Small intestine (tissue), 7 donors: Measurements from ENCODE around the gene LAMA2. TPM values are rescaled to one million over a fixed set of nuclear protein-coding genes. Genes with fewer than 3 reads are reported as not detected.

Experiments
- DNase-seq, 2 donors: peaks; one replicate each; pipeline versions ENCODE4 v3.0.0 to v3.0.0-alpha.2; 2013
- FAIRE-seq: peaks from 2 replicates; lab custom pipeline; 2012; peaks lifted over from hg19 to GRCh38; lab: Jason Lieb, UNC
- H3K27ac ChIP-seq, 3 donors: one replicate each; pipeline ENCODE4 v1.5.1; 2013; ENCODE audit warnings: low read length in 2 of 3, mild to moderate bottlenecking in 2 of 3, control low read depth in 1 of 3, inconsistent platforms in 1 of 3, low read depth in 1 of 3, moderate library complexity in 1 of 3
- H3K27me3 ChIP-seq, 3 donors: one replicate each; pipeline ENCODE4 v1.6.1; 2013; ENCODE audit warnings: low read length in 3 of 3, inconsistent platforms in 1 of 3; ENCODE audit not compliant: control insufficient read depth in 3 of 3, insufficient read depth in 3 of 3
- H3K36me3 ChIP-seq, 3 donors: one replicate each; pipeline ENCODE4 v1.6.1; 2013; ENCODE audit warnings: low read length in 3 of 3, inconsistent platforms in 1 of 3, low read depth in 1 of 3, mild to moderate bottlenecking in 1 of 3, moderate library complexity in 1 of 3; ENCODE audit not compliant: control insufficient read depth in 3 of 3, insufficient read depth in 2 of 3
- H3K4me1 ChIP-seq, 3 donors: one replicate each; pipeline ENCODE4 v1.6.1; 2013; ENCODE audit warnings: low read length in 2 of 3, inconsistent platforms in 1 of 3, low read depth in 1 of 3, mild to moderate bottlenecking in 1 of 3, moderate library complexity in 1 of 3; ENCODE audit not compliant: control insufficient read depth in 3 of 3, insufficient read depth in 2 of 3
- H3K4me3 ChIP-seq, 3 donors: one replicate each; pipeline ENCODE4 v1.5.1; 2013; ENCODE audit warnings: low read length in 3 of 3, control low read depth in 1 of 3, inconsistent platforms in 1 of 3, low read depth in 1 of 3, mild to moderate bottlenecking in 1 of 3, moderate library complexity in 1 of 3
- H3K9me3 ChIP-seq, 2 donors: one replicate each; pipeline ENCODE4 v1.6.1; 2013; ENCODE audit warnings: low read depth in 1 of 2, low read length in 1 of 2; ENCODE audit not compliant: control insufficient read depth in 2 of 2, insufficient read depth in 1 of 2
- WGBS, 3 donors: extraction: QIAGEN DNeasy Blood & Tissue Kit; methylation state at CpG; one replicate each; pipeline ENCODE4 v1.1.7; 2013; 5-methylcytosine and 5-hydroxymethylcytosine counted together
- polyA plus RNA-seq, 4 donors: library from polyadenylated mRNA; stranded (reverse) in 3 of 4; unstranded in 1 of 4; fragments of 200-250 nt in 3 of 4; fragments of 120-200 nt in 1 of 4; gene quantifications; one replicate each; pipeline versions ENCODE4 v1.2.1 to v1.2.3, GENCODE V29; 2013
- donor health status: healthy with polysubstance abuse.
- donor health status: control.
- donor health status: control.
- donor health status: Bipolar disorder and iron deficiency.
- donor health status: healthy.

Gene LAMA2
- polyA plus RNA-seq, 4 donors = 0.67 to 12.7 (median 1.1) TPM

DNA sequence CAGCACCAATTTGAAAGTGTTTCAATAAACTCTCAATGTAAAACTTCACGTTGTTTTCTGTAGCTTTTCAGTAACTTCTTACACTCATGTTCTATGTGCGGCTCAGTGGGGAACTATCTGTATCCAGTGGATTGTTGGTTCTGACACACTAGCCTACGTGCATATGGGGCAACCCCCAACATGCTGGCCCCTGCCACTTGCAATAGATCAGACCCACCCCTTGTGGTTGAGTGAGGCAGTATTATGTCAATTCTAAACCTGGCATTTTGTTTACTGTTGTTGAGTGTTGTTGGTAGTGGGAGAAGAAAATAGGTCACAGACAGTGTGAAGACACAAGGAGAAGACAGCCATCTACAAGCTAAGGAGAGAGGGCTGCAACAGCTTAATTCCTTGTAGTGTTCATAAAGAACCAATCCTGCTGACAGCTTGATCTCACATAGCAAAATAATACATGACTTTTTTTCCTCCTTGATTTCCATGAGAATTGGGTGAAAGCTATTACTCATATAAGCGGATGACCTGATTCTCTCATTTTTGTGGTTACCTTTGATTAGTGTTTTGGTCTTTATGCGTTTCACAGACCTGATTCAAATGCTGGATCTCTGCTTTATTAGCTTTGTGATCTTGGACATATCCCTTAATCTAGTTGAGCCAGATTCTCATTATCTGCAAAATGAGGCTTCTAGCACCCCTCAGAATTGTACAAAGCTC, 320.4 kb downstream of the LAMA2 start:
- Histone ChIP-seq H3K9me3 (no peaks in the 10 kb centered on the region), H3K27ac (no peak overlapping the region), H3K4me3 (no peak overlapping the region), H3K36me3 (no peaks in the 10 kb centered on the region), H3K27me3 (no peaks in the 10 kb centered on the region), H3K4me1 (no peaks in the 10 kb centered on the region)
- FAIRE-seq (no peak), DNase-seq (no peak)
- WGBS, 3 donors = 89 to 91% (median 90%) methylated on average over 5 of the region's 5 CpGs

DNA sequence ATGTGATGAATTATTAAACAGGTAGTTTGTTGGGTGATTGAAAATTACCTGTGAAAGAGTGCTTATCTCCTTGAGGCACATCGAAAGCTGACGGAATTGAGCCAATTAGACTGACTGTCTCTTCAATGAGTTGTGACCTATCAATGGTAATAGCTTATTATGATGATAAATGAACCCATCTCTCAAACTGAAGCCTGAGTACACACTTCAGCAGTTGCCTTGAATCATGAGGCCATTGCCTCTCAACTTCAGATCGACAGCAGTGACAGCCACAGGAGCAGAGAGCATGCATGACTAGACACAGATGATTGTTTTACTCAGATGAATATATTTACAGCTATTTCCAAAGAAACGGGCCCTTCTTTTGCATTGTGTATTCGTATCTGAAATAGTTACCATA, 323.9 kb downstream of the LAMA2 start:
- 58 to 66% (median 62%) methylated on average over 5 of the region's 5 CpGs for WGBS, 3 donors
- Histone ChIP-seq H3K27me3 (no peaks in the 10 kb centered on the region), H3K4me1 (no peaks in the 10 kb centered on the region), H3K36me3 (no peaks in the 10 kb centered on the region), H3K27ac (no peak overlapping the region), H3K4me3 (no peak overlapping the region), H3K9me3 (no peaks in the 10 kb centered on the region)
- DNase-seq (no peak), FAIRE-seq (no peak)

- 88 to 96% (median 89%) methylated on average over 1 of the region's 1 CpG for WGBS, 3 donors
- Histone ChIP-seq H3K4me3 (no peak overlapping the region), H3K4me1 (no peaks in the 10 kb centered on the region), H3K36me3 (no peaks in the 10 kb centered on the region), H3K27ac (no peak overlapping the region), H3K9me3 (no peaks in the 10 kb centered on the region), H3K27me3 (no peaks in the 10 kb centered on the region)
- no peak for DNase-seq
- no peak for FAIRE-seq
Measured at GRCh38 chr6:129207832-129208231, 324.9 kb downstream of the LAMA2 start.

- FAIRE-seq (no peak), DNase-seq (no peak)
- no peaks in the 10 kb centered on the region for H3K9me3 ChIP-seq
- H3K27me3 ChIP-seq = no peaks in the 10 kb centered on the region
- no peak overlapping the region for H3K4me3 ChIP-seq
- no peaks in the 10 kb centered on the region for H3K4me1 ChIP-seq
- H3K36me3 ChIP-seq = no peaks in the 10 kb centered on the region
- no peak overlapping the region for H3K27ac ChIP-seq
Measured at GRCh38 chr6:129208415-129209034, 325.6 kb downstream of the LAMA2 start.

DNA sequence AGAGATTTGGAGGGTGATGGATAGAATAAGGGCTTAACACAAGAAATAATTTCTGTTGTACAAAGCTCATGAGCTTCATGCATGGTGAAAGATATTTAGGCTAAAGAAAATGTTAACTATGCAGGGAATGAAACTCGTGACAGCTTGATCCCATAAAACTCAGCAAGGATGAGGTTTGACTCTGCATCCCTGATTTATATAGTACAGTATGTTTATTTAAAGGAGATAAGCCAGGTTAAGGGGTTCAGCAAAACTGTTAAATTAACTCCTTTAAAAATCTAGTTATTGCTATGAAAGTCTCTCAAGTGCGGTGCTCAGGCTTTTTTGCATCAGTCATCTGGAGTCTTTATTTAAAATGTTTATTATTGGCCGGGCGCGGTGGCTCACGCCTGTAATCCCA, 326.4 kb downstream of the LAMA2 start:
- Histone ChIP-seq H3K27ac (no peak overlapping the region), H3K36me3 (no peaks in the 10 kb centered on the region), H3K27me3 (no peaks in the 10 kb centered on the region), H3K4me1 (no peaks in the 10 kb centered on the region), H3K4me3 (no peak overlapping the region), H3K9me3 (no peaks in the 10 kb centered on the region)
- no peak for FAIRE-seq
- no peak for DNase-seq
- 85 to 93% (median 89%) methylated on average over 6 of the region's 6 CpGs for WGBS, 3 donors

DNA sequence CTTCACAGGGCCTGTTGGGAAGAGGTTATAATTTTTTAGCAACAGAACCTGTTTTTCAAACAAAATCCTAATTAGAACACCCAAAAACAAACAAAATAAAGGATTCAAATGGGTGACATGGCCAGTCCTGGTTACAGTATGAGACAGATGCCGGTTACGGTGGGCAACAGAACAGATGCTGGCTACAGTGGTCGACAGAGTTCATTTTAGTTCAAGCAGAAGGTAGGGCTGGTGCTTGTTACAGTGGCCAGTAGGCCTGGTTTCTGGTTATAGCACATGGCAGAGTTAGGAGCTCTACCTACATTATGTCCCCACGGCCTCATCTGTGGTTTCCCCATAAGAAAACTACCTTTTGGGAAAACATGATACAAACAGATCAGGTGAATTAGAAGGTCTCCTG, 327.7 kb downstream of the LAMA2 start:
- no peaks in the 10 kb centered on the region for H3K9me3 ChIP-seq
- no peaks in the 10 kb centered on the region for H3K4me1 ChIP-seq
- FAIRE-seq (no peak), DNase-seq (no peak)
- H3K36me3 ChIP-seq = no peaks in the 10 kb centered on the region
- no peak overlapping the region for H3K4me3 ChIP-seq
- WGBS, 3 donors = 86 to 95% (median 91%) methylated on average over 4 of the region's 4 CpGs
- no peaks in the 10 kb centered on the region for H3K27me3 ChIP-seq
- H3K27ac ChIP-seq = no peak overlapping the region

GRCh38 chr6:129211626-129212025, 328.7 kb downstream of the LAMA2 start:
- Histone ChIP-seq H3K4me3 (no peak overlapping the region), H3K4me1 (no peaks in the 10 kb centered on the region), H3K36me3 (no peaks in the 10 kb centered on the region), H3K27ac (no peak overlapping the region), H3K9me3 (no peaks in the 10 kb centered on the region), H3K27me3 (no peaks in the 10 kb centered on the region)
- WGBS, 3 donors = 84 to 97% (median 86%) methylated on average over 1 of the region's 1 CpG
- FAIRE-seq = no peak
- DNase-seq = no peak

GRCh38 chr6:129212081-129212480, 329.1 kb downstream of the LAMA2 start:
- no peaks in the 10 kb centered on the region for H3K4me1 ChIP-seq
- no peak for DNase-seq
- 67 to 74% (median 69%) methylated on average over 3 of the region's 3 CpGs for WGBS, 3 donors
- FAIRE-seq = no peak
- H3K27ac ChIP-seq = no peak overlapping the region
- no peaks in the 10 kb centered on the region for H3K36me3 ChIP-seq
- H3K4me3 ChIP-seq = no peak overlapping the region
- H3K9me3 ChIP-seq = no peaks in the 10 kb centered on the region
- H3K27me3 ChIP-seq = no peaks in the 10 kb centered on the region

DNA sequence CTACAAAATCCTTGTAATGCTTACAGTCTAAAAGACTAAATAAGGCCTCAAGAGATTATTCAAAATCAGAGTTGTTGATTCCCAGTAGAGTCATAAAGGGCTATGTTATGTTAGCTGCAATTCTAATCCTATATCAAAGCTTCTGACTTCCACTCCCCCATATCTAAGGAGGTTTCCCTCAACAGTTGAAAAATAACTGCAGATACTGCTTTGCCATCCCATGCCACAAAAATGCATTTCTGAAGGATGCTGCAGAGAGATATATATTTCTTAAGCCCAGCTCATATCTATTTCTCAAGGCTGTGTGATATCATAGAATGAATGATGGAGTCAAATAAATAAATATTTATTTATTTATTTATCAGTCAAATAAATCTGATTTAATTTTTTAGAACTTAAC, 332.3 kb downstream of the LAMA2 start:
- no peak overlapping the region for H3K4me3 ChIP-seq
- no peaks in the 10 kb centered on the region for H3K36me3 ChIP-seq
- no peaks in the 10 kb centered on the region for H3K27me3 ChIP-seq
- H3K4me1 ChIP-seq = no peaks in the 10 kb centered on the region
- no peak for FAIRE-seq
- no peaks in the 10 kb centered on the region for H3K9me3 ChIP-seq
- no peak for DNase-seq
- no peak overlapping the region for H3K27ac ChIP-seq
